ENCODE data around the gene RSPO3.
"Not testable (repeated sequence)": the region's sequence is repeated elsewhere in the genome, so short reads cannot be mapped to it uniquely, and the experiment has no call there.

DNA sequence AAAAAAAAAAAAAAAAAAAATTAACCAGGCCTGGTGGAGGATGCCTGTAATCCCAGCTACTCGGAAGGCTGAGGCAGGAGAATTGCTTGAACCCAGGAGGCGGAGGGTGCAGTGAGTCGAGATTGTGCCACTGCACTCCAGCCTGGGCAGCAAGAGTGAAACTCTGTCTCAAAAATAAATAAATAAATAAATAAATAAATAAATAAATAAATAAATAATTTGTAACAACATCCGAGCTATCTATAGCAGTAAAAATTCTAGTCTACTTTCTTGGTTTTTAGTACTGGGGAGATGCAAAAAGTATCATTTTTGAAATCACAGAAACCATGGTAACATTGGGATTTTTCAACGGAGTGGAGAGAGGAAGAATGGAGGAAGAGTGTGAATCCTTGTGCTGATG lies 21.0 kb upstream of the RSPO3 start:
- not testable (repeated sequence) for TF ChIP-seq CTCF, POLR2A (IDR thresholded peaks at IDR 0.05)
